GM18526 (cell line): ENCODE data around the gene KDM2B.

Source experiments
- POLR2A ChIP-seq: IDR thresholded peaks from 3 replicates; pipeline ENCODE4 v1.6.1; 2011; ENCODE audit not compliant: insufficient read length; ENCODE audit errors: extremely low read depth

KDM2B gene

GRCh38 chr12:121472150-121472905, 108.5 kb downstream of the KDM2B start:
- TF ChIP-seq POLR2A: no peak

DNA sequence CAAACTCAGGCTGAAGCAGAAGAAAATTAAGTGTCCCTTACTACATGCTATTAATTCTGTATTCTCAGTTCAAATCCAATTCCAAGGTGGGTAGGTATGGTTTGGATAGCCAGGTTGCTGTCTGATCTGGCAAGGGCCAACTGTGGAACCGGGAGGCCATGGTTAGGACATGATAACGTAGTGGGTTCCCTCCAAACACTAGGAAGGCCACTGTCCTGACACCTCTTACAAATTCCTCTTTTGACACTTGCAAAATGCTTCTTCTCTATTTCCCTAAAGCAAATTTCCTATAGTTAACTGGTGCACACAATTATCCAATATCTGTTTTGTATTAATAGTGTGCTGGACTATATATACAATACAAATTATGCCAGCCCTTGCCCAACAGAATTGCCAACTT, 110.1 kb downstream of the KDM2B start:
- no peak for TF ChIP-seq POLR2A

DNA sequence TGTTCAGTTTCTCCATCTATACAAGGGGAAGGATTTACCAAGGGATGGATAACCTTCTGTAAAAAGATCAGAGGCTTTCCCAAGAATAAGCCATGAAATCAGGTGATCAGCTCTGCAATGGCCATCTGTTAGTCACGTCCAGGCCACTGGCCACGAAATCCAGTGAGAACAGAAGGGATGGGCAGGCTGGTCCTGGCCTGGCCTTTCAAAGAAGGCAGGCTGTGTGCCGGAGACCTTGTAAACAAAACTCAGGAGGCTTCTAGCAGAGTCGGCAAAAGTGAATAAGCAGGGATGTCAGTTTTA, 112.4 kb downstream of the KDM2B start:
- TF ChIP-seq POLR2A: no peak

- TF ChIP-seq POLR2A: no peak
These were observed 113.0 kb downstream of the KDM2B start for GRCh38 chr12:121467638-121468498.

GRCh38 chr12:121466794-121467637, 113.8 kb downstream of the KDM2B start:
- peak; percentile 61 for TF ChIP-seq POLR2A

GRCh38 chr12:121465921-121466793, 114.7 kb downstream of the KDM2B start:
- no peak for TF ChIP-seq POLR2A

GRCh38 chr12:121464331-121464730, 116.5 kb downstream of the KDM2B start:
- TF ChIP-seq POLR2A: no peak

DNA sequence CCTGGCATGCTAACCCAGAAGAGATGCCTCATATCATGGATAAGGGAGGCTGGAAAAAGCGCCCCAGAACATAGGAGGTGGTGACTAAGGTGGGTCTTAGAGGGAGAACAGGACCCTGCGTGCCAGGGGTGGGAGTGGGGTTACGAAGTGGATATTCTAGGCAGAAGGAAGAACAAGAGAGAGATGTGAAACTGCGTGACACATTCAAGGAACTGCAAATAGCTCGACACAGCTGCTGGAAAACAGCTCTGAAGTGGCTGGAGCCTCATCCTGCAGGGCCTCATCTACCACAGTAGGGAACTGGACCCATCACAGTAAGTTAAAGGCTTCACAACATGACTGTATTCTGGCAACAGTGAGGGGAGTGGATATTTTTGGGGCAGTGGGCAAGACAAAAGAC, 119.8 kb downstream of the KDM2B start:
- TF ChIP-seq POLR2A: no peak

DNA sequence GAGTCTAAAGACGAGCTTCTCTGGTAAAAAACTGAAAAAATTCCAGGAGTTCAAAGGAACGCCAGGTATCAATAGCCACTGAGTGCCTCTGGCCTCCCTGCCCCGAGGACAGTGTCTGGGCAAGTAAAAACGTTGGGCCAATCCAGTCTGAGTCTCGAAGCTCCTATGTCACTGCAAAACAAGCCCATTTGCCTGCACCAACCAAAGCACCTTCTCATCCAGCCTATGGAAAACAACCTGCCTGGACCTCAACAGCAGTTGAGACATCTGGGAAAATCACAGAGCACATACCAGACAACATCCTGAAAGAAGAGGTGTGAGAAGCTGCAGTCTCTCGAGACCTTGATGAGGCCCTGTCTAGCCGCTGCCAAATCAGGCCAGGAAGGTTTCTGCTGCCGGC, 124.3 kb downstream of the KDM2B start:
- no peak for TF ChIP-seq POLR2A

GRCh38 chr12:121455766-121456420, 124.9 kb downstream of the KDM2B start:
- TF ChIP-seq POLR2A: no peak

DNA sequence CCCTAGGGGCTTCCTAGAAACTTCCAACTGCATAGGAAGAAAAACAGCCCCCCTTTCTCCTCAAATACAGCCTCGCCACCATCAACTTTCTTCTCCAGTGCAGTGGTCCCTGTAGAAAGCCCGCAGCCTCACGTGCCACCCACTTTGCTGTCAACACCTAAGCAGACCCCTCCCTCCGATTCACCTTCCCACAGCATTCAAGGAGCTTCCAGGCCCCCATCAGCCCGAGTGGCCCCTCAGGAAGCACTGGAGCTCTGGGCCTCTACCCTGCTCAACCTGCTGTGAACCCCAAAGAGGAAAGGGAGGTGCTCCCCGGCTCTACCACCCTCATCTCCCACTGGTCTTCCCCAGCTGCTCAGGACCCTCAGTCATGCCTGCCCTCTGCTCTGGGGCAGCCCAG, 125.9 kb downstream of the KDM2B start:
- TF ChIP-seq POLR2A: no peak

DNA sequence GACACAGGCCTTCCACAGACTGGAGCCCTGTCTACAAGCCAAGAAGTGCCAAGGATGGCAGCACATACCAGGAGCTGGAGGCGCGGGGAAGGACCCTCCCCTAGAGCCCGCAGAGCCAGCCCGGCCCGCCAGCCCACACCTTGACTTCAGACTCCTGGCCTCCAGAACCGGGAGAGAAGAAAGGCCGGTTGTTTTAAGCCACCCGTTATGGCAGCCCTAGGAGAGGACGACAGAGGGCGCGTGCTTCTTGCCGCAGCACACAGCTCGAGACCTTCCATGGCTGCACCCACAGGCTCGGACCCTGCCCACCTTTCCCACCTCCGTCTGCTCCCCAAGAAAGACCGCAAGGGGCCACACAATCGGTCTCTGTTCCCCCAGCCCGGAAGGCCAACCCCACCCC, 127.2 kb downstream of the KDM2B start:
- TF ChIP-seq POLR2A: no peak

GRCh38 chr12:121452985-121453360, 127.8 kb downstream of the KDM2B start:
- no peak for TF ChIP-seq POLR2A

DNA sequence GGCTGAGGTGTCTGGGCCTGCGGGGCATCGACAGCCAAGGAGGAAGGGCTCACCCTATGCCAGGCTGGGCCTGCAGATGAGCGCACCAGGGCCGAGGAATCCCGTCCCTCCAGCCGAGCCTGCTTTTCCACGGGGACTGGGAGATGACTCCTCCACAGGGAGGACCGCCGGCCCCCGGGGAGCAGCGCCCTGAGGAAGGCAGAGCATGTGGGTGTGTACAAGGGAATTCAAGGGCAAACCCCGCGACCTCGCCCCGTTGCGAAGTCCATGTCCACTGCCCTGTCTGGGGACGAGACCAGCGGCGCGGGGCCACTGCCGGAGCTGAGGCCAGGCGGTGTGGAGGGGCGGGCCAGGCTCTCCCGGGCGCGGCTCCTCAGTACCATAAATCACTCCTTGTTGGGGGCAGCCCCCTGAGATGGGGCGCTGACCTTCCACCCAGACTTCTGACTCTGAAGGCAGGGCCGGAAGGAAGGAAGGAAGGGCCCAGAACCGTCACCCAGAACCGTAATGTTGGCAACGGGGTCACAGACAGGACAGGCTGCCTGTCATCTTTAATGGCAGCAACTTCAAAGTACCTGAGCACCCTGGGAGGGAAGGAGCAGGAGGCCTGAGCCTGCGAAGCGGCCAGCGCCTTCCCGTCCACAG, 128.4 kb downstream of the KDM2B start:
- TF ChIP-seq POLR2A: no peak

- no peak for TF ChIP-seq POLR2A
These were observed 128.9 kb downstream of the KDM2B start for GRCh38 chr12:121451961-121452339.
